Measurements from ENCODE around the gene MARCO. TPM values are rescaled to one million over a fixed set of nuclear protein-coding genes. Genes with fewer than 3 reads are reported as not detected.
A peak's percentile ranks its signal among the peaks of the same experiment; 100 is the strongest.

Gene MARCO
- total RNA-seq, 1 donor from 2014 or later = 28.4 TPM

- no peaks in the 10 kb centered on the region for H3K27me3 ChIP-seq
- intact Hi-C loops (cut with DNase I) = no loop called here
- TF ChIP-seq CTCF (IDR thresholded peaks at IDR 0.05) = no peak
- H3K36me3 ChIP-seq = no peaks in the 10 kb centered on the region
- H3K27ac ChIP-seq = no peak overlapping the region
- H3K4me1 ChIP-seq = no peaks in the 10 kb centered on the region
- no peak overlapping the region for H3K4me3 ChIP-seq
- DNase-seq (ENCODE audit: low spot score in 2 of 2) = no peak
- peaks cover 9 to 11% of the 10 kb centered on the region in 2 donors for H3K9me3 ChIP-seq
Observed at GRCh38 chr2:118936306-118936705, 5.7 kb upstream of the MARCO start.

GRCh38 chr2:118936936-118937335 lies 5.1 kb upstream of the MARCO start:
- H3K4me3 ChIP-seq = no peak overlapping the region
- no peak for DNase-seq (ENCODE audit: low spot score in 2 of 2)
- intact Hi-C loops (cut with DNase I) = no loop called here
- TF ChIP-seq CTCF (IDR thresholded peaks at IDR 0.05) = no peak
- H3K27me3 ChIP-seq = no peaks in the 10 kb centered on the region
- H3K9me3 ChIP-seq = peaks cover 9 to 11% of the 10 kb centered on the region in 2 donors
- H3K36me3 ChIP-seq = no peaks in the 10 kb centered on the region
- no peaks in the 10 kb centered on the region for H3K4me1 ChIP-seq
- no peak overlapping the region for H3K27ac ChIP-seq

- no peaks in the 10 kb centered on the region for H3K4me1 ChIP-seq
- no peak overlapping the region for H3K27ac ChIP-seq
- no peak for TF ChIP-seq CTCF (IDR thresholded peaks at IDR 0.05)
- H3K36me3 ChIP-seq = no peaks in the 10 kb centered on the region
- H3K9me3 ChIP-seq = peaks cover 3 to 5% of the 10 kb centered on the region in 2 donors
- intact Hi-C loops (cut with DNase I) = no loop called here
- H3K27me3 ChIP-seq = no peaks in the 10 kb centered on the region
- DNase-seq (ENCODE audit: low spot score in 2 of 2) = no peak
- no peak overlapping the region for H3K4me3 ChIP-seq
Observed at GRCh38 chr2:118937817-118938216, 4.2 kb upstream of the MARCO start.

- no peak for TF ChIP-seq CTCF (IDR thresholded peaks at IDR 0.05)
- Histone ChIP-seq H3K27me3 (no peaks in the 10 kb centered on the region), H3K27ac (no peak overlapping the region), H3K4me3 (no peak overlapping the region), H3K9me3 (no peaks in the 10 kb centered on the region), H3K4me1 (no peaks in the 10 kb centered on the region), H3K36me3 (no peaks in the 10 kb centered on the region)
- intact Hi-C loops (cut with DNase I) = no loop called here
- DNase-seq (ENCODE audit: low spot score in 2 of 2) = no peak
Observed at GRCh38 chr2:118939994-118940393, 2.0 kb upstream of the MARCO start.

GRCh38 chr2:118940486-118941120 lies 1.4 kb upstream of the MARCO start:
- Histone ChIP-seq H3K9me3 (no peaks in the 10 kb centered on the region), H3K27ac (no peak overlapping the region), H3K4me3 (no peak overlapping the region), H3K4me1 (no peaks in the 10 kb centered on the region), H3K27me3 (no peaks in the 10 kb centered on the region), H3K36me3 (no peaks in the 10 kb centered on the region)
- peak in 1 of 2 donors; percentile 29 for DNase-seq (ENCODE audit: low spot score in 2 of 2)
- intact Hi-C loops (cut with DNase I) = no loop called here
- no peak for TF ChIP-seq CTCF (IDR thresholded peaks at IDR 0.05)

GRCh38 chr2:118943286-118943685 lies 1.3 kb downstream of the MARCO start:
- H3K4me3 ChIP-seq = no peak overlapping the region

More at GRCh38 chr2:118943286-118943685, 1.3 kb downstream of the MARCO start:
- Histone ChIP-seq H3K27ac (no peak overlapping the region), H3K4me1 (no peaks in the 10 kb centered on the region), H3K36me3 (no peaks in the 10 kb centered on the region), H3K9me3 (no peaks in the 10 kb centered on the region), H3K27me3 (no peaks in the 10 kb centered on the region)
- no peak for TF ChIP-seq CTCF (IDR thresholded peaks at IDR 0.05)
- no peak for DNase-seq (ENCODE audit: low spot score in 2 of 2)
- intact Hi-C loops (cut with DNase I) = no loop called here

All from ascending aorta (tissue), 2 donors.